ENCODE results near the gene KRTAP17-1. TPM values are rescaled to one million over a fixed set of nuclear protein-coding genes. Genes with fewer than 3 reads are reported as not detected.

The KRTAP17-1 gene
- total RNA-seq, 1 experiment from 2014 or later = not detected

- Histone ChIP-seq H3K23me2 (ENCODE audit: insufficient read length, low read depth, low read length, poor library complexity, severe bottlenecking) (no peaks in the 10 kb centered on the region), H4K91ac (ENCODE audit: insufficient read length, low read depth, low read length) (no peak overlapping the region), H4K8ac (replicated peaks; ENCODE audit: insufficient read length, low read depth, low read length) (no peak overlapping the region), H3K18ac (ENCODE audit: insufficient read length, low read depth, low read length) (no peak overlapping the region), H3K56ac (ENCODE audit: insufficient read length, low read depth, low read length) (no peak overlapping the region), H3K27me3 (ENCODE audit: insufficient read depth, low read length) (no peaks in the 10 kb centered on the region), H3K9ac (ENCODE audit: extremely low read depth, insufficient read length, low read length) (no peak overlapping the region), H2AK5ac (ENCODE audit: insufficient read length, low read length) (no peak overlapping the region), H3K14ac (ENCODE audit: insufficient read depth, low read length) (no peak overlapping the region), H3K23ac (ENCODE audit: insufficient read length, low read depth, low read length) (no peak overlapping the region), H3K79me2 (ENCODE audit: insufficient read depth, low read length) (no peaks in the 10 kb centered on the region), H3T11ph (ENCODE audit: low read length) (no peak overlapping the region), H3K4ac (ENCODE audit: low read depth, low read length) (no peak overlapping the region), H2BK15ac (ENCODE audit: low read depth, low read length) (no peak overlapping the region), H3K4me2 (ENCODE audit: insufficient read depth, insufficient read length, low read length) (no peak overlapping the region), H2BK120ac (ENCODE audit: low read depth, low read length, poor library complexity, severe bottlenecking) (no peak overlapping the region), H3K79me1 (ENCODE audit: insufficient read depth, low read depth, low read length, poor library complexity, severe bottlenecking) (no peaks in the 10 kb centered on the region), H4K20me1 (ENCODE audit: control insufficient read depth, insufficient read depth, insufficient read length) (no peaks in the 10 kb centered on the region), H3K4me1 (ENCODE audit: insufficient read depth, low read length) (no peaks in the 10 kb centered on the region), H2BK5ac (ENCODE audit: insufficient read length, low read length) (no peak overlapping the region), H2BK12ac (ENCODE audit: insufficient read length, low read depth, low read length) (no peak overlapping the region), H2AFZ (ENCODE audit: low read length) (no peak overlapping the region), H4K5ac (ENCODE audit: insufficient read length, low read depth, low read length) (no peak overlapping the region), H3K9me3 (ENCODE audit: control insufficient read depth, low read depth, low read length) (no peaks in the 10 kb centered on the region), H3K27ac (ENCODE audit: insufficient read length, low read depth, low read length) (no peak overlapping the region), H2BK20ac (ENCODE audit: low read depth, low read length, poor library complexity, severe bottlenecking) (no peak overlapping the region)
- H3K36me3 Mint-ChIP-seq (ENCODE audit: insufficient read depth in 1 of 3, low read depth in 3 of 3) = no peaks in the 10 kb centered on the region
- no peak overlapping the region for H3K27ac Mint-ChIP-seq
- no peak for TF ChIP-seq CTCF (conservative IDR thresholded peaks at IDR 0.05)
- H3K4me3 Mint-ChIP-seq = no peak overlapping the region
- no peak for DNase-seq
- peaks cover 7% of the 10 kb centered on the region for H3K27me3 Mint-ChIP-seq (ENCODE audit: low read depth)
- peaks cover 3 to 7% of the 10 kb centered on the region in 2 experiments; a peak in 3 of 5 replicates for H3K9me3 Mint-ChIP-seq
- no CpG with 5 or more reads among the region's 5 CpGs for WGBS (ENCODE audit: extremely low coverage, insufficient read length, low lambda C conversion rate)
- H3K4me1 Mint-ChIP-seq = no peaks in the 10 kb centered on the region
These were observed 44.9 kb upstream of the KRTAP17-1 start for GRCh38 chr17:41360296-41360995.

All from H9 (cell line).